Measurements from ENCODE around the gene PIGR. TPM values are rescaled to one million over a fixed set of nuclear protein-coding genes. Genes with fewer than 3 reads are reported as not detected.

PIGR gene
- total RNA-seq, 2 experiments from 2014 or later: 0.07 TPM; not detected in 1

DNA sequence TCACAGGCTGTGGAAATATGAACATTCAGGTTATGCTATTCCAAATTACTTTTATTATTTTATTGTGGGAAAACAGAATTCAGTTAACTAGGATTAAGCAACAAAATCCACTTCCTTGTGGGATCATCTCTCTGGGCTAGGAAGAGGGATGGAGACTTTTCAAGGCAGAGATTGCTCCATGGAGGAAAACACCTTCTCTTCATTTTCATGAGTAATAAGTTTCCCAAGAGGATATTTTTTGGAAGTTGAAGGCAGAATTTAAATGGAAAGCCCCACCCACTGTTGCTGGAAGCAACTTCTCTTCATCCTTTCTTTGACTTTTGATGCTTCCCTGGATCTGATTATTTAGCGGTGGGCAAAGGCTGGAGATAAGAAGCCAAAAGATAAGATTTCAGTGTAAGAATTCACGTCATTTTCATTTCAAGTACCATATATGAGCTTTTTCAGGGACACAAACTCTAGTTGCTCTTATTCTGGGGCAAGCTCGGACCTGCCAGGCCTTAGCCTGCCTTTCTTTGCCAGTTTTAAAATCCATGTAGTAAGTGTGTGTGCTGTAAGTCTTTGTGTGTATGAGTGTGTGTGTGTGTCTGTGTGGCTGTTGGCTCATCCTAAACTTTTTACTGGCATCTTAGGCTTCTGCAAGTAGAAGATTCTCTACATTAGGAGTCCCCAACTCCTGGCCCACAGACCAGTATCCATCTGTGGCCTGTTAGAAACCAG lies 60.8 kb downstream of the PIGR start:
- TF ChIP-seq, protein P1, sequence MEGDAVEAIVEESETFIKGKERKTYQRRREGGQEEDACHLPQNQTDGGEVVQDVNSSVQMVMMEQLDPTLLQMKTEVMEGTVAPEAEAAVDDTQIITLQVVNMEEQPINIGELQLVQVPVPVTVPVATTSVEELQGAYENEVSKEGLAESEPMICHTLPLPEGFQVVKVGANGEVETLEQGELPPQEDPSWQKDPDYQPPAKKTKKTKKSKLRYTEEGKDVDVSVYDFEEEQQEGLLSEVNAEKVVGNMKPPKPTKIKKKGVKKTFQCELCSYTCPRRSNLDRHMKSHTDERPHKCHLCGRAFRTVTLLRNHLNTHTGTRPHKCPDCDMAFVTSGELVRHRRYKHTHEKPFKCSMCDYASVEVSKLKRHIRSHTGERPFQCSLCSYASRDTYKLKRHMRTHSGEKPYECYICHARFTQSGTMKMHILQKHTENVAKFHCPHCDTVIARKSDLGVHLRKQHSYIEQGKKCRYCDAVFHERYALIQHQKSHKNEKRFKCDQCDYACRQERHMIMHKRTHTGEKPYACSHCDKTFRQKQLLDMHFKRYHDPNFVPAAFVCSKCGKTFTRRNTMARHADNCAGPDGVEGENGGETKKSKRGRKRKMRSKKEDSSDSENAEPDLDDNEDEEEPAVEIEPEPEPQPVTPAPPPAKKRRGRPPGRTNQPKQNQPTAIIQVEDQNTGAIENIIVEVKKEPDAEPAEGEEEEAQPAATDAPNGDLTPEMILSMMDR (IDR thresholded peaks at IDR 0.05): no peak
- H3K27ac Mint-ChIP-seq: no peak overlapping the region
- no peaks in the 10 kb centered on the region for H3K36me3 Mint-ChIP-seq (ENCODE audit: low read depth)
- CTCF ChIA-PET: interaction anchor here (0.8 to 3.0 kb wide), 11 partner anchors 20 to 167 kb away, joined by 3 to 25 read pairs (median 5); partner anchors contain the start of gene IL20
- intact Hi-C loops (cut with micrococcal nuclease): no loop called here
- POLR2A ChIA-PET: no interaction called here
- no peaks in the 10 kb centered on the region for H3K9me3 Mint-ChIP-seq
- H3K27me3 Mint-ChIP-seq: no peaks in the 10 kb centered on the region
- no peak for ATAC-seq
- DNase-seq: no peak
- peaks cover 18% of the 10 kb centered on the region for H3K4me1 Mint-ChIP-seq (ENCODE audit: low read depth)
- H3K4me3 Mint-ChIP-seq: no peak overlapping the region

DNA sequence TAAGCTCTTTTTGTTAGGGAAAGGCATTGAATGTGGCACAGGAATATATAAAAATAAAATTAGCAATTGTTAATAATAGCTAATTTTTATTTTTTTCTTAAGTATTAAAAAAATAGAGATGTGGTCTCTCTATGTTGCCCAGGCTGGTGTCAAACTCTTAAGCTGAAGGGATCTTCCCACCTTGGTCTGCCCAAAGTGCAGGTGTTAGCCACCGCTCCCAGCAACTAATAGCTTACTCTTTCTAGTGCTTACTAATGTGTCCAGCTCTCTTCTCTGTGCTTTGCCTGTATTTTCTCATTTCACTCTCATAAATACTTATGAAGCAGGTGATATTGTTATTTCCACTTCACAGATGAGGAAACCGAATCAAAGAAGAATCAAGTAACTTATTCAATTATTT lies 62.4 kb downstream of the PIGR start:
- no peak for DNase-seq
- no peaks in the 10 kb centered on the region for H3K27me3 Mint-ChIP-seq
- H3K27ac Mint-ChIP-seq: no peak overlapping the region
- peaks cover 6% of the 10 kb centered on the region for H3K9me3 Mint-ChIP-seq
- no peak overlapping the region for H3K4me3 Mint-ChIP-seq
- peaks cover 6% of the 10 kb centered on the region for H3K4me1 Mint-ChIP-seq (ENCODE audit: low read depth)
- H3K36me3 Mint-ChIP-seq (ENCODE audit: low read depth): peaks cover 4% of the 10 kb centered on the region
- intact Hi-C loops (cut with micrococcal nuclease): no loop called here
- ChIA-PET POLR2A (interaction anchor here (1.1 kb wide), 1 partner anchor 12 kb away, joined by 4 read pairs; no protein-coding TSS in a partner anchor), CTCF (interaction anchor here (0.8 to 3.0 kb wide), 18 partner anchors 8 to 149 kb away, joined by 3 to 25 read pairs (median 7); partner anchors contain the start of gene IL20)
- TF ChIP-seq, protein P1 (IDR thresholded peaks at IDR 0.05): no peak
- no peak for ATAC-seq

DNA sequence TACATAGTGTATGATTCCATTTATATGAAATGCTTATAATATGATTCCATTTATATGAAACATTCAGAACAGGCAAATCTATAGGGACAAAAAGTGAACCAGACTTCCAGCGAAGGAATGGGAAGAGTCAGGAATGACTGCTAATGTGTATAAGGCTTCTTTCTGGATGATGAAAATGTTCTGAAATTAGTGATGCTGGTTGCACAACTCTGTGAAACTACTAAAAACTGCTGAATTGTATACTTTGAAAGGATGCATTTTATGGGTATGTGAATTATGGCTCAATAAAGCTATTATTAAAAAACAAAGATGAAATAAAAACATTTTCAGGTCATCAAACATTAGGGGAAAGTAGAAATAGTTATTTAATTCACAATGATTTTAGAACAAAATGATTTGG lies 63.1 kb downstream of the PIGR start:
- Mint-ChIP-seq H3K4me3 (no peak overlapping the region), H3K27ac (no peak overlapping the region), H3K36me3 (ENCODE audit: low read depth) (peaks cover 4% of the 10 kb centered on the region), H3K9me3 (peaks cover 11% of the 10 kb centered on the region), H3K4me1 (ENCODE audit: low read depth) (peaks cover 3% of the 10 kb centered on the region), H3K27me3 (no peaks in the 10 kb centered on the region)
- ChIA-PET CTCF (interaction anchor here (0.9 to 3.0 kb wide), 17 partner anchors 9 to 149 kb away, joined by 3 to 25 read pairs (median 9); partner anchors contain the start of gene IL20), POLR2A (no interaction called here)
- DNase-seq: no peak
- ATAC-seq: no peak
- TF ChIP-seq, protein P1 (IDR thresholded peaks at IDR 0.05): no peak
- intact Hi-C loops (cut with micrococcal nuclease): no loop called here

DNA sequence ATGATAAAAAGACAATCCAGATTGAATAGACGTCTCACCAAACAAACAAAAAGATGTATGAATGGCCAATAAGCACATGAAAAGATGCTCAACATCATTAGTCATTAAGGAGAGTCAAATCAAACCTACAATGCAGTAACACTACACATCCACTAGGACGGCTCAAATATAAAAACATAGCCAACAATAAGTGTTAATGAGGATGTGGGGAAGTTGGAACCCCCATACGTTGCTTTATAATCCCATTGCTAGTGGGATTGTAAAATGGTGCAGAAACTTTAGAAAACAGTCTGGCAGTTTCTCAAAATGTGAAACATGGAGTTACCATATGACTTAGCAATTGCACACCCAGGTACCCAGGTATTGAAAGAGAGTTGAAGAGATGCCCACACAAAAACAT lies 63.7 kb downstream of the PIGR start:
- Mint-ChIP-seq H3K27ac (no peak overlapping the region), H3K4me1 (ENCODE audit: low read depth) (peaks cover 3% of the 10 kb centered on the region), H3K27me3 (no peaks in the 10 kb centered on the region), H3K4me3 (no peak overlapping the region), H3K9me3 (peaks cover 15% of the 10 kb centered on the region), H3K36me3 (ENCODE audit: low read depth) (peaks cover 4% of the 10 kb centered on the region)
- POLR2A ChIA-PET: no interaction called here
- intact Hi-C loops (cut with micrococcal nuclease): no loop called here
- TF ChIP-seq, protein P1 (IDR thresholded peaks at IDR 0.05): peak; percentile 36
- no peak for DNase-seq
- CTCF ChIA-PET: interaction anchor here (1.0 to 3.0 kb wide), 5 partner anchors 10 to 99 kb away, joined by 3 to 25 read pairs (median 14); partner anchors contain the start of gene IL20
- ATAC-seq: no peak

DNA sequence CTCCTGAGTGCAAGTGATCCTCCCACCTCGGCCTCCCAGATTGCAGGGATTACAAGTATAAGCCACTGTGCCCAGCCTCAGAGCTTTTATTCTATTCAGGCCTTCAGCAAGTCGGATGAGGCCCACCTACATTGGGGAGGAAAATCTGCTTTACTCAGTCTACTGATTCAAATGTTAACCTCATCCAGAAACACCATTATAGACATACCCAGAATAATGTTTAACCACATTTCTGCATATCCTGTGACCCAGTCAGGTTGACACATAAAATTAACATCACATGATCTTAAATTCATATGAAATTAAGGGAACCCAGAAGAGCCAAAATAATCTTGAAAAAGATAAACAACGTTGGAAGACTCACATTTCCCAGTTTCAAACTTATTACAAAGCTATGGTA lies 66.0 kb downstream of the PIGR start:
- Mint-ChIP-seq H3K9me3 (peaks cover 28% of the 10 kb centered on the region), H3K4me1 (ENCODE audit: low read depth) (peaks cover 3% of the 10 kb centered on the region), H3K27me3 (no peaks in the 10 kb centered on the region), H3K36me3 (ENCODE audit: low read depth) (peaks cover 13% of the 10 kb centered on the region), H3K4me3 (no peak overlapping the region), H3K27ac (no peak overlapping the region)
- ChIA-PET CTCF (interaction anchor here (0.9 to 5.3 kb wide), 9 partner anchors 15 to 216 kb away, joined by 3 to 40 read pairs (median 5); partner anchors contain the start of gene IL20), POLR2A (no interaction called here)
- TF ChIP-seq, protein P1 (IDR thresholded peaks at IDR 0.05): no peak
- DNase-seq: no peak
- peak; percentile 56 for ATAC-seq
- intact Hi-C loops (cut with micrococcal nuclease): no loop called here

Data from activated CD8-positive, alpha-beta T cell treated with anti-CD3 and anti-CD28 coated beads for 36 hours (primary cell).